Mammary epithelial cell (primary cell): ENCODE data around the gene LHPP.

Experiments
- EZH2 ChIP-seq: IDR thresholded peaks from 2 replicates; pipeline ENCODE4 v1.6.1; 2012; ENCODE audit warnings: low read length, inconsistent platforms, borderline replicate concordance
- TF ChIP-seq, protein P1 (sequence below), 2 donors: IDR thresholded peaks in 1 of 2; conservative IDR thresholded peaks in 1 of 2; 2 replicates each; pipeline ENCODE4 v1.5.1; 2011 to 2012; ENCODE audit warnings: inconsistent platforms in 2 of 2, low read length in 2 of 2, mild to moderate bottlenecking in 2 of 2, control low read depth in 1 of 2, low read depth in 1 of 2; ENCODE audit not compliant: insufficient read depth in 1 of 2; ENCODE audit errors: extremely low read depth in 1 of 2

DNA sequence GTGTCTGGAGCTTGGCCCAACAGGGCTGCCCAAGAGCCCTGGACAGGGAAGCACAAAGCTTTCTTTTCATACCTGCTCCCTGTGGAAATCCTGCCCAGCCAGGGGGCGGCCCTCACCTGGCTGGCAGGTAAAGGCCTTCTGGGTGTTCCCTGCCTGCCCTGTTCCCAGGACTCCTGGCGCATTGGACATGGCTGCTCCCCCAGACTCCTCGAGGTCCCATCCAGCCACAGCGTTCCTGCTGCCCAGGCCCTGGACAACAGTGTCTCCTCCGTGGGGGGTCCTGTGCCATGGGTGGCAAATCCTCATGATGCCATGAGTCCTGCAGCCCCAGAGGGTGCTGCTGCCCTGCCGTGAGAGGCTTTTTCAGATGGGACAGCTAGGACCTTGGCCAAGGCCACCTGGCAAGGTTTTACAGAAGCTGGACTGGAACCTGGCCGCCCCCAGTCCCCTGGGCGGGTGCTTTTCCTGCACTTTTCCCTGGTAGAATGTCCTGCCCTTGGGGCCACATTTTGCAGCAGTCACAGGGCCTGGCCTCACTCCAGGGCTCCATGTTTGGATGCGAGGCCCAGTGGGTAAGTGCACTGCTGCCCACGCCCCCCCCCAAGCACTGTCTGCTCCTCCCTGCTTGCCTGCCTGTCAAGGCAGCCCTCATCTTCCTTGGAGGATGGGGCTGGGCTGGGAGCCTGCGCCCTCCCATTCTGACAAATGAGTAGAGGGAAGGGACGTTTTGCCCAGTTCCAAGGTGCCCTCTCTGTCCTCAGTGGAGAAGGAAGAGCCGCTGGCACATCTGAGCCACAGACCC is 60.7 kb downstream of the LHPP start:
- TF ChIP-seq, protein P1, sequence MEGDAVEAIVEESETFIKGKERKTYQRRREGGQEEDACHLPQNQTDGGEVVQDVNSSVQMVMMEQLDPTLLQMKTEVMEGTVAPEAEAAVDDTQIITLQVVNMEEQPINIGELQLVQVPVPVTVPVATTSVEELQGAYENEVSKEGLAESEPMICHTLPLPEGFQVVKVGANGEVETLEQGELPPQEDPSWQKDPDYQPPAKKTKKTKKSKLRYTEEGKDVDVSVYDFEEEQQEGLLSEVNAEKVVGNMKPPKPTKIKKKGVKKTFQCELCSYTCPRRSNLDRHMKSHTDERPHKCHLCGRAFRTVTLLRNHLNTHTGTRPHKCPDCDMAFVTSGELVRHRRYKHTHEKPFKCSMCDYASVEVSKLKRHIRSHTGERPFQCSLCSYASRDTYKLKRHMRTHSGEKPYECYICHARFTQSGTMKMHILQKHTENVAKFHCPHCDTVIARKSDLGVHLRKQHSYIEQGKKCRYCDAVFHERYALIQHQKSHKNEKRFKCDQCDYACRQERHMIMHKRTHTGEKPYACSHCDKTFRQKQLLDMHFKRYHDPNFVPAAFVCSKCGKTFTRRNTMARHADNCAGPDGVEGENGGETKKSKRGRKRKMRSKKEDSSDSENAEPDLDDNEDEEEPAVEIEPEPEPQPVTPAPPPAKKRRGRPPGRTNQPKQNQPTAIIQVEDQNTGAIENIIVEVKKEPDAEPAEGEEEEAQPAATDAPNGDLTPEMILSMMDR (conservative IDR thresholded peaks at IDR 0.05 in 1 of 2, IDR thresholded peaks at IDR 0.05 in 1 of 2; ENCODE audit: extremely low read depth in 1 of 2, insufficient read depth in 1 of 2, low read depth in 1 of 2, low read length in 2 of 2) = no peak
- TF ChIP-seq EZH2 = no peak
